A673 (cell line): ENCODE results near the gene CAPN2. TPM values are rescaled to one million over a fixed set of nuclear protein-coding genes. Genes with fewer than 3 reads are reported as not detected.
A peak's percentile ranks its signal among the peaks of the same experiment; 100 is the strongest.

Experiments
- BruUV-seq: library from RNA; stranded (reverse); fragments of 400-500 nt; replicated peaks from 2 replicates; lab custom pipeline; 2021; lab: Mats Ljungman, UMichigan
- CTCF ChIA-PET: fragments of 300-600 bp; sonication (Branson Sonifier 250); formaldehyde crosslinking; loops from one replicate; lab custom pipeline; 2022; ENCODE audit warnings: antibody characterized with exemption; lab: Charles Lee
- POLR2A ChIA-PET: fragments of 300-600 bp; sonication (Branson Sonifier 250); formaldehyde crosslinking; loops from one replicate; lab custom pipeline; 2022; ENCODE audit warnings: antibody characterized with exemption; ENCODE audit not compliant: low non-redundant PET; lab: Charles Lee
- DNase-seq: peaks from one replicate; pipeline ENCODE4 v3.0.0-alpha.2; 2015; ENCODE audit warnings: low spot score
- H3K27ac ChIP-seq: fragments of 200-600 bp; sonication (generic); 2 replicates; pipeline ENCODE4 v1.5.1; 2016; ENCODE audit warnings: mixed run types, low read depth, mild to moderate bottlenecking, mixed read lengths, antibody characterized with exemption, low read length; ENCODE audit not compliant: poor library complexity, severe bottlenecking
- H3K27me3 ChIP-seq: fragments of 200-600 bp; sonication (generic); replicated peaks from 2 replicates; pipeline ENCODE4 v1.6.1; 2017; ENCODE audit warnings: mixed run types, low read depth, mild to moderate bottlenecking, mixed read lengths, antibody characterized with exemption, low read length; ENCODE audit not compliant: insufficient read depth, poor library complexity
- H3K36me3 ChIP-seq: fragments of 200-600 bp; sonication (generic); 2 replicates; pipeline ENCODE4 v1.6.1; 2016; ENCODE audit warnings: mixed run types, mild to moderate bottlenecking, mixed read lengths, antibody characterized with exemption, low read length; ENCODE audit not compliant: insufficient read depth, poor library complexity, severe bottlenecking
- H3K4me1 ChIP-seq: fragments of 200-600 bp; sonication (generic); 2 replicates; pipeline ENCODE4 v1.6.1; 2017; ENCODE audit warnings: mixed run types, mild to moderate bottlenecking, mixed read lengths, antibody characterized with exemption, low read length; ENCODE audit not compliant: insufficient read depth, poor library complexity, severe bottlenecking
- H3K4me3 ChIP-seq: fragments of 200-600 bp; sonication (generic); 2 replicates; pipeline ENCODE4 v1.5.1; 2016; ENCODE audit warnings: low read depth, mixed run types, mild to moderate bottlenecking, mixed read lengths, low read length; ENCODE audit not compliant: poor library complexity, severe bottlenecking
- H3K9me3 ChIP-seq: fragments of 200-600 bp; sonication (generic); 2 replicates; pipeline ENCODE4 v1.6.1; 2016; ENCODE audit warnings: mixed run types, low read depth, mild to moderate bottlenecking, mixed read lengths, antibody characterized with exemption, low read length; ENCODE audit not compliant: poor library complexity, severe bottlenecking
- EZH2 ChIP-seq: fragments of 200-600 bp; sonication (generic); IDR thresholded peaks from 2 replicates; pipeline ENCODE4 v1.6.1; 2017; ENCODE audit warnings: borderline replicate concordance, low read depth, mild to moderate bottlenecking, mixed read lengths, antibody characterized with exemption, low read length; ENCODE audit not compliant: poor library complexity, severe bottlenecking
- intact Hi-C: fragments of 100-400 bp; cut with micrococcal nuclease; formaldehyde crosslinking; loops from one replicate; pipeline ENCODE4 v1.10.0; 2022; ENCODE audit not compliant: unreplicated experiment
- total RNA-seq: library from RNA; stranded (reverse); gene quantifications from 2 replicates; pipeline ENCODE4 v1.2.3, GENCODE V29; 2021
- TF ChIP-seq, protein P1 (sequence below): fragments of 300-800, 200-600 bp; sonication (generic); conservative IDR thresholded peaks from 2 replicates; pipeline ENCODE4 v1.5.1; 2017; ENCODE audit warnings: low read depth, mild to moderate bottlenecking, antibody characterized with exemption, low read length, moderate library complexity, mixed read lengths

CAPN2 gene
- total RNA-seq, 1 experiment from 2014 or later = 137 TPM

DNA sequence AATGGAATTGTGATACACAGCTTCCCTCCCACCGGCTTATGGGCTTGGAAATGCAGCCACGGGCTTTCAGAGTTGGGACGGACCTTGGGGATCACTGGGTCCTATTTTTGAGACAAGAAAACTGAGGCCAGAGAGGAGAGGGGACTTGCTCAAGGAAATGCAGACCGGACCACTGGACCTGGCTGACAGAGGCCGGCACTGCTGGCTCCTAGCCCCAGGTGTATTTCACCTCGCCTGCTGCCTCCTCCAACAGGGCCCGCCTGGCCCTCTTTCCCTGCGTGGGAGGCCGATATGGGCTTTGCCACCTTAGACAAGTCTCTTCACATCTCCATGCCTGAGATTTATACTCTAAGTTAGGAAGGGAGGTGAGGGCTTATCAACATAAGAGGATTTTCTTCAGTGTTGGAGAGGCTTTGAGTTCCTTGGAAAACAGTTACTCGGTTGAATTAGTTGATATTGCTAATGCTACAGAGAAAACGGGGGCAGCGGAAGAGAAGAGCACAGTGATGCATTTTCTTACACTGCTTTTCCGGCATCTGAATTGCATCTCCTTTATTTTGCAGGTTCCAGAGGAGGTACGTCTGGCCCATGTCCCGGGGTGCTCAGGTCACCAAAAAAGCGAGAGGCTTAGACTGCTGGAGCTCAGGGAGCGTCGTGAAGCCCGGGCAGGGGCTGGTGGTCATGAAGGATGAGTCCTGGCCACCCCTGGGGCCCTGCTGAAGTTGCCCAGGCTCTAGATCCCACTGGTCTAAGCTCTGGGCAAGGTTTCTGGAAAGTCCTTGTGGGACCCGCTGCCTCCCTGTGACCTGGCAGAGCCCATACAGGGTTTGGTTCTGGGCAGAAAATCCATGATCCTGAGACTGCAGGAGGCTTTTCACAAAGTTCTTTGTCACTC is 44.7 kb downstream of the CAPN2 start:
- POLR2A ChIA-PET = interaction anchor here (0.6 kb wide), 2 partner anchors 10 to 716 kb away, joined by 3 to 6 read pairs; no protein-coding TSS in a partner anchor
- no peak for TF ChIP-seq EZH2
- TF ChIP-seq, protein P1, sequence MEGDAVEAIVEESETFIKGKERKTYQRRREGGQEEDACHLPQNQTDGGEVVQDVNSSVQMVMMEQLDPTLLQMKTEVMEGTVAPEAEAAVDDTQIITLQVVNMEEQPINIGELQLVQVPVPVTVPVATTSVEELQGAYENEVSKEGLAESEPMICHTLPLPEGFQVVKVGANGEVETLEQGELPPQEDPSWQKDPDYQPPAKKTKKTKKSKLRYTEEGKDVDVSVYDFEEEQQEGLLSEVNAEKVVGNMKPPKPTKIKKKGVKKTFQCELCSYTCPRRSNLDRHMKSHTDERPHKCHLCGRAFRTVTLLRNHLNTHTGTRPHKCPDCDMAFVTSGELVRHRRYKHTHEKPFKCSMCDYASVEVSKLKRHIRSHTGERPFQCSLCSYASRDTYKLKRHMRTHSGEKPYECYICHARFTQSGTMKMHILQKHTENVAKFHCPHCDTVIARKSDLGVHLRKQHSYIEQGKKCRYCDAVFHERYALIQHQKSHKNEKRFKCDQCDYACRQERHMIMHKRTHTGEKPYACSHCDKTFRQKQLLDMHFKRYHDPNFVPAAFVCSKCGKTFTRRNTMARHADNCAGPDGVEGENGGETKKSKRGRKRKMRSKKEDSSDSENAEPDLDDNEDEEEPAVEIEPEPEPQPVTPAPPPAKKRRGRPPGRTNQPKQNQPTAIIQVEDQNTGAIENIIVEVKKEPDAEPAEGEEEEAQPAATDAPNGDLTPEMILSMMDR = no peak

DNA sequence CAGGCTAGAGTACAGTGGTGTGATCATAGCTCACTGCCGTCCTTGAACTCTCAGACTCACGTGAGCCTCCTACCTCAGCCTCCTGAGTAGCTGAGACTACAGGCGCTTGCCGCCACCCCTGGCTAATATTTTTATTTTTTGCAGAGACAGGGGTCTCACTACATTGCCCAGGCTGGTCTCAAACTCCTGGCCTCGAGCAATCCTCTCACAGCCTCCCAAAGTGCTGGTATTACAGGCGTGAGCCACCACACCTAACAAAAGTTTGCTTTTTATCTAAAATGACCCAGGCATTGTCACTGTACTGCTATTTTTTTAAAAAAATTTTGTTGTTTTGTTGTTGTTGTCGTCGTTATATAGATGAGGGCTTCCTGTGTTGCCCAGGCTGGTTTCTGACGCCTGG is 46.4 kb downstream of the CAPN2 start:
- no peaks in the 10 kb centered on the region for H3K27me3 ChIP-seq
- no peak for DNase-seq
- no peaks in the 10 kb centered on the region for H3K9me3 ChIP-seq
- BruUV-seq = no TSS peak
- TF ChIP-seq, protein P1 = no peak
- no peak for TF ChIP-seq EZH2
- ChIA-PET CTCF (no interaction called here), POLR2A (no interaction called here)
- intact Hi-C loops = no loop called here
- no peak overlapping the region for H3K4me3 ChIP-seq
- peaks cover 5% of the 10 kb centered on the region for H3K4me1 ChIP-seq
- H3K27ac ChIP-seq = no peak overlapping the region
- H3K36me3 ChIP-seq = peaks cover 49% of the 10 kb centered on the region

More for the DNA sequence above, 44.7 kb downstream of the CAPN2 start:
- BruUV-seq = no TSS peak
- Histone ChIP-seq H3K27me3 (no peaks in the 10 kb centered on the region), H3K36me3 (peaks cover 61% of the 10 kb centered on the region), H3K4me1 (peaks cover 5% of the 10 kb centered on the region), H3K9me3 (no peaks in the 10 kb centered on the region), H3K4me3 (no peak overlapping the region), H3K27ac (no peak overlapping the region)
- CTCF ChIA-PET = no interaction called here
- no peak for DNase-seq
- intact Hi-C loops = no loop called here

DNA sequence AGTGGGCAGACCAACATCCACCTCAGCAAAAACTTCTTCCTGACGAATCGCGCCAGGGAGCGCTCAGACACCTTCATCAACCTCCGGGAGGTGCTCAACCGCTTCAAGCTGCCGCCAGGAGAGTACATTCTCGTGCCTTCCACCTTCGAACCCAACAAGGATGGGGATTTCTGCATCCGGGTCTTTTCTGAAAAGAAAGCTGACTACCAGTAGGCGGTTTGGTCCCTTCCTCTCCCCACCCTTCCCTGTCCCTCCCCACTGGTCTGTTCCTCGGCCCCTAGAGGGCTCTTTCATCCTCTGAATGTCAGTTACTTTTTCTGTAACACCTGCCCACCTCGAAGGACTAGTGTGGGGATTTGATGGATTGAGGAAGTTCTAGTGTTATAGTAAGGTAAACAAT is 46.9 kb downstream of the CAPN2 start:
- TF ChIP-seq EZH2 = no peak
- TF ChIP-seq, protein P1 = 0 out of 2 replicates have a peak, but pooled peaks have one; percentile 15
- Histone ChIP-seq H3K27ac (no peak overlapping the region), H3K9me3 (no peaks in the 10 kb centered on the region), H3K27me3 (no peaks in the 10 kb centered on the region), H3K4me3 (no peak overlapping the region), H3K4me1 (no peaks in the 10 kb centered on the region), H3K36me3 (peaks cover 46% of the 10 kb centered on the region)
- no TSS peak for BruUV-seq
- intact Hi-C loops = no loop called here
- no peak for DNase-seq
- CTCF ChIA-PET = no interaction called here
- POLR2A ChIA-PET = no interaction called here
